GM18507 (cell line): ENCODE data around the gene HTR2A.
"Not testable (repeated sequence)": the region's sequence is repeated elsewhere in the genome, so short reads cannot be mapped to it uniquely, and the experiment has no call there.

Experiments
- DNase-seq: peaks from one replicate; pipeline ENCODE4 v3.0.0; 2011; ENCODE audit warnings: low read depth; ENCODE audit not compliant: insufficient read length; ENCODE audit errors: extremely low spot score
- FAIRE-seq: peaks from 2 replicates; lab custom pipeline; 2011; peaks lifted over from hg19 to GRCh38; lab: Jason Lieb, UNC

Gene HTR2A

DNA sequence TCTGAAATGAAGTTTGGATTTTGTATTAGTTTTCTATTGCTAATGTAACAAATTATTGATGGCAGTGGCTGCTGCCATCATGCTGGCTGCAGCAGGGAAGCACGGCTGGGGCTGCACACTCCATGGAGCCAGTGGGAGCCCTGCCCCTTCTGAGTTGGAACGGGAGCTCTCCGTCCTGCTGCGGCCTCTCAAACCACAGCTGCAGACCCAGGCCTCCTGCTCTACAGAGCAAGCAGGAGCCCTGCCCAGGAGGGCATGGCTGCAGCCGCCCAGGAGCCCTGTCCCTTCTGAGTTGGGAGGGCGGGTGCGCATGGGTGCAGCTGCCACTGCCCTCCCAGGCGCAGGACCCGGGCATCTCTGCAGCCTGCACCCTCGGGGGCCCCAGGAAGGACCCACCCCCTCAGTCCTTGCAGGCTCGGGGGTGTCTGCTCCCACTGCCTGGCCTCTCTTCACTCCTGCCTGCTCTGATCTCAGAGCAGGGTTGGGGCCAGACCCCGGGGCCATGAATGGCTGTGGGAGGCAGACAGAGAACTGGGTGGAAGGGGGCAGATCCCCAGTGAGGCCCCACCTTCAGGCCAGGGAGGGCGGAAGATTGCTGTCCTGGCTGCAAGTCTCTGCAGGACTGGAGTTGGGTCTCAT, 78.9 kb downstream of the HTR2A start:
- DNase-seq (no peak), FAIRE-seq (no peak)

DNA sequence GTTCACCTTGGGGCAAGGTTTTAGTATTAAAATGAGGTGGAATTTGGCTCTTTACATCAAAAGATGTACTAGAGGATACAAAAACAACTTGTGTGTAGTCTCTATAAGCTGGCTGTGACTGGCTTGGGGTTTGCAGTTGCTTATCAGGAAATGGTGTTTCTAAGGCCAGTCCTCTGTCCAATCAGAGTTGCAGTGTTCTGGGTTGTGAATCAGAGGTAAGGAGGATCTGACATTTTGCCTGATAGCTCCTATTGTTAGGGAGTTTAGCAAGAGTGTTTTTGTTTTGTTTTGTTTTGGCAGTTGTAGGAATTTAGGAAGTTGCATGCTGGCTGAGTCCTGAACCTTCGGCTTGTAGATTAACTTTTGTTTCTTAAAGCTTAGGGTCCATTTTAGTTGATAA, 79.8 kb downstream of the HTR2A start:
- DNase-seq (no peak), FAIRE-seq (no peak)

DNA sequence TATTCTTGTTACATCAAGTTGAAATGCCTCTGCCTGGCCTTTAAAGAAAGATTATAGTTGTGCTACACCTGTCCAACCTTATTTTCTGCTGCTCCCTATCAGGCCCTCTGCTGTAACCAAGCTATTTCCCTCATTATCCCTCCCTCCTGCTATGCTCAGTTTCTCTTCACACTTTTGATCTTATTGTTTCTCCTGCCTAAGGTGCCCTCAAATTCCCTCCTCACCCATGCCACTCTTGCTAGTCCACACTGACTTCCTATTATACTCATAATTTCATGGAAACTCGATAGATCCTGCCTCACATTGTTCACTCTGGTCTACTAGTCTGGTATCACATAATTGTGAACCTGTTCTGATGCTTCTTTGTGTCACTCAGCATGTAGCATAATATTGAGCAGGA, 80.5 kb downstream of the HTR2A start:
- DNase-seq (no peak), FAIRE-seq (no peak)

- FAIRE-seq (no peak), DNase-seq (no peak)
Observed at GRCh38 chr13:46812301-46812797, 84.5 kb downstream of the HTR2A start.

DNA sequence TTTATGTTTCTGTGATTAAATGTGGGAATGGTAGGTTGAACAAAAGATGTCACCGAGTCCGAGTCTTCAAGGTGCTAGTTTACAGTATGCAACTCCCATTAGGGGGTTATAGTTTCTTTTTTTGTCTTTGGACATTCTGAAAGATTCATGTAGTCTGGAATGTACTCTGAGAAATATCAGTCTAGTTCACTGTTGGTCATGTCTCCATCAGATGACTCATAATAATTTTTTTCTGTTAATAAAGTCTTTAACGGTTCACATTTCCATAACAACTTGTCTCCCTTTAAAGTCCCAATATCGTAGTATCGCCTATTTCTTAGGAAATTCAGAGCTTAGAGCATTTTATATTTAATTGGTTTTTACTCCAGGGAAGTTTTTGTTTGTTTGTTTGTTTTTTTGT, 86.4 kb downstream of the HTR2A start:
- FAIRE-seq (no peak), DNase-seq (no peak)

- FAIRE-seq, DNase-seq: not testable (repeated sequence)
Observed at GRCh38 chr13:46804921-46805320, 91.9 kb downstream of the HTR2A start.

- DNase-seq, result no peak
Observed at GRCh38 chr13:46804391-46804815, 92.5 kb downstream of the HTR2A start.

DNA sequence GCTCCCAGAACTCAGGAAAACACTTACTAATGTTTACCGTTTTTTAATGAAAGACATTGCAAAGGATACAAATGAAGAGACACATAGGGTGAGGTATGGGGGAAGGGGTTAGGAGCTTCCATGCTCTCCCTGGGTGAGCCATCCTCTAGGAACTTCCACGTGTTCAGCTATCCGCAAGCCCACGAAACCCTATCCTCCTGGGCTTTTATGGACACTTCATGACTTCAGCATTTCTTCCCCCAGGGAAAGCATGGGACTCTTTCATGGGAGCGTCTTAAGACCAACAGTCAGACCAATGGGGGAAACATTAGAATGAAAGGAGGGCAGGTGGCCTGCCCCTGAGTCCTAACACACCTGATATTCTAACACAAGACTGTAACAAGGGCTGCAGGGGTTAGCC, 93.3 kb downstream of the HTR2A start:
- DNase-seq (no peak), FAIRE-seq (no peak)

More at GRCh38 chr13:46804391-46804815, 92.5 kb downstream of the HTR2A start:
- no peak for FAIRE-seq

DNA sequence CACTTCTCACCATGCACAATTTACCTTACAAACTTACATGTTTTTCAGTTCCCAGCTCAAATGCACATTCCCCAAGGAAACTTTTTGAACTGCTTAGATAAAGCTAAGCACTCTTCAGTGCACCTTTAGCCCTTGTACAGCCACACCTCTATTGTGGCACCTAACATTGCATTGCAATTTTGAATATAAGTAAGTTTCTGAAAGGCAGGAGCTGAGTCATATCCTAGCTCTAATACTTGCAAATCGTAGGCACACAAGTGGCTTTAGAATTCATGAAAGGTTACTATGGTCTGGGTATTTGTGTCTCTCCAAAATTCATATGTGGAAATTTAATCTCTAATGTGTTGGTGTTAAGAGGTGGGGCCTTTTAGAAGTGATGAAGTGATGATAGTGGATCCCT, 95.0 kb downstream of the HTR2A start:
- FAIRE-seq (no peak), DNase-seq (no peak)

- FAIRE-seq (no peak), DNase-seq (no peak)
Observed at GRCh38 chr13:46799139-46799538, 97.7 kb downstream of the HTR2A start.

DNA sequence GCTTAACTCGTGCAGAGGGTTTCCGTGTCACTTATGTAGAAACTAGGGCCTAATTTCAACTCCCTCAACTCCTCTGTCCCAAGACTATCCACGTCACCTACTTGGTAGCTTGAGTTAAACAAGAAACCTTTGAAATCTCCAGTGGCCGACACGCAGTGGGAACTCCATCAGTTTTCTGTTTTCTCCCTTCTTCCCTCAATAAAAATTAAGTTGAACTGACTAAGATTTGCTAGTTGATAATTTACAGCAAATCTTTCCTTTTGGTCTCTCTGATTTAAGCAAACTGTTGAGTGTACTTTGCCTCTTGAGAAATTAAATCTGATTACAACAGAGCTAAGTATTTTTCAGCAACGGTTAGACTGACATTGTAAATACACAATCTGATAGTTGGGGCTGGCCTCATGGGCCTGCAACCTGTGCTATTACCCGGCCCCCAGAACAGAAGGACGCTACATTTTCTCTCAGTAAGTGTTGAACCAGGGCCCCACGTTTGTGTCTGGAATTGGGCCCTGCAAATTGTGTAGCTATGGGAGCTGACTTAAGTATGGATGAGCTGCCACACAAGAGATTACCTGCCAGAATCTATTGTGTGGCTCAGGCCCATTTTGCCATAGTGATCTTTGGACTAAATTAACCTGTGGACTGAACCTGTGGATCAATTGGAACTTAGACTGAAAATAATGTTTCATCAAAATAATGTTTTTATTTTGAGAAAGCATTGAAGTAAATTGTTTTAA, 99.2 kb downstream of the HTR2A start:
- no peak for DNase-seq
- FAIRE-seq, result no peak

DNA sequence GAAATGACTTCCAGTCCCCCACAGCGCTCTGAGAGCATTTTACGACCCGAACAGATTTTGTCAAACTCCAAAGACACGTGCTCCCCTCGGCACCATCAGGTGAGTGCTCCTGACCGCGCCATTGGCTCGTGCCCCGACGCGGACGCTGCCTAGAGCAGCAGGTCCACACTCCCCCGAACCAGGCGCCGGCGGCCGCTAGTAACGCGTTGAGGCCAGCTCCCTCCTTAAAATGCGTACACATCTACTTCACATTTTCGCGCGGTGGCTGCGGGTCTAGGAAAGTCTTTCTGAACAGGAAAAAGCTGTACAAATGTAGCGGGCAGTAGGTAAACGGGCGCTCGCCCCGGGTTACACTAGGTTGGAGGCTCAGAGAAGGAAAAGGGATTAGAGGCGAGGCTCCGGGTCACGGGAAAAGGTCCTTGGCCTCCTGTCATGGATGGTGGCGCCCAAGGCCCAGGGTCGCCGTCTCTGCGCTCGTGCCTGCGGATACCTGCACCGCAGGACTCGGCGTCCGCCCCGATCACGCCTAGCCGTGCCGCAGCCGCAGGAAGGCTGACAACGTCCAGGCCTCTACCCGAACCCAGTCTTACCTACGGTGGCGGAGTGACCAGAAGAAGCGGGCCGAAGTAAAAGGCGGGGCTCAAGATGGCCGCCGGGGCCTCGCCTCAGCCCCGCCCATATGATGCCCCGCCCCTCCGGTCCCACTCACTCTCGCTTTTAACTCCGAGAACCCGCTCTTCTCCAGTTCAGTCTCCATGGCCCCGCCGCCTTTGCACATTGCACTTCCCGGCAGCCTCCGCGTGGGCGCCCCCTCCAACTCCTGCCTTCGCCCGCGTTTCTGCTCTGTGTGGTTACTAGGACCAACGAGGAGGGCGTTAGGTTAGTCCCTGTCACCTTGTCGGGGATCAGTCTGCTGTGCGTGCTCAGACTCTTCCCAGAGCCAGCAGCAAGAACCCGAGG, 100.1 kb downstream of the HTR2A start, which contains the start of gene ESD:
ESD (minus strand) TSS at position 647 of the 960 bp plus-strand sequence. CDS start 5,748 bp downstream, outside the sequence.
- DNase-seq (peak; percentile 81), FAIRE-seq (peak; percentile 84)

DNA sequence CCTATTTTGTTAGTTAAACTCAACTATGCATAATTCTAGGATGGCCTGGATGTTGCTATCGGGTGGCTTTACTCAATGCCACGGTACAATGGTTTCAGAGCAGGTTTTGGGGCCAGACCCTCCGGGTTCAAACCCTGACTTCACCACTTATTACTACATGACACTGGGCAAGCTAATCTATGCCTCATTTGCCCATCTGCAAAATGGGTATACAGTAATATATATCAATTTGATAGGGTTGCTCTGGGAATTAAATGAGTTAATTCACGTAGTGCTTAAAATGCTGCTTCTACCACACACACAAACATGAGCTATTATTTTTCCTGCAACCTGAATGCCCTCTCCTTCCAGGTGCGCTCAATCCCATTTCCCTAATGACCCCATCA, 100.7 kb downstream of the HTR2A start:
- no peak for FAIRE-seq

DNA sequence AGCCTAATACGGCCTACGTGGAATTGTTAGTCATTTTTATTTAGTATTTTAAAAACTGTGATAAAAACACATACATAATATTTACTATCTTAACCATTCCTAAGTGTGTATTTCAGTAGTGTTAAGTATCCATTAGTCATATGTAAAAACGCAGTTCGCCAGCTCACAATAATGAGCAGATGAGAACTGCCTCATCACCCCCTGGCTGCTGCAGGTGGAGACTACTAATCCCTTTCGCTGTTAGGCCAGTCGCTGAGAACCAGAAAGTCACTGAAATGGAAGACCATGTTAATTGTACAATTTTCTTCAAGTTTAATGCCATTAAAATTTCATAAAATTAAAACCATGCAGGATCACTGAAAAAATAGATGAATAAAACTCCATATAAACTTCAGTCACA, 101.5 kb downstream of the HTR2A start:
- FAIRE-seq, result no peak
- DNase-seq, result no peak

More for the DNA sequence above, 100.7 kb downstream of the HTR2A start:
- DNase-seq, result no peak

- FAIRE-seq (no peak), DNase-seq (no peak)
Observed at GRCh38 chr13:46783504-46783903, 113.3 kb downstream of the HTR2A start.

GRCh38 chr13:46782691-46783090, 114.2 kb downstream of the HTR2A start:
- no peak for FAIRE-seq
- DNase-seq, result no peak

DNA sequence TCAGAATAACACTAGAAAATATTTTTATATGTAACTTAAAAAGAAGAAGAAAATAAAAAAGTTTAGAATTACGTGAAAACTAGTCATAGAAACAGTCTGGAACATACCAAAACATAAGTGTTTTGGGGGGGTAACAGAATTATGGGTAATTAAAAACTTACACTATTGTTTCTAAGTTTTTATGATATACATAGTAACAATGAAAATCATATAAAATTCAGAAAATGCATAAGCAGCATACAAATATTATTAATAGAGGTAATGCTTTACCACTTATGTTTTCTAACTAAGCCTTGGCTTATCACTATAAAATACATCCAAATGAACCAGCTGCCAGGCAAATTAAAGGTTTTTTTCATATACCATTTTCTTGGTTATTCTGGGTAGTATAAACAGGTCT, 114.8 kb downstream of the HTR2A start:
- no peak for FAIRE-seq
- no peak for DNase-seq
